Upper lobe of right lung (tissue), 1 donor: ENCODE results near the gene NFKBIL1. TPM values are rescaled to one million over a fixed set of nuclear protein-coding genes. Genes with fewer than 3 reads are reported as not detected.
"Not testable (repeated sequence)": the region's sequence is repeated elsewhere in the genome, so short reads cannot be mapped to it uniquely, and the experiment has no call there.

Experiments
- ATAC-seq: fragments of 200-7000 bp; cut with Tn5 transposase; one replicate; pipeline ENCODE4 v1.9.1; 2020; ENCODE audit warnings: mild to moderate bottlenecking, moderate library complexity
- DNase-seq: peaks from one replicate; pipeline ENCODE4 v3.0.0-alpha.2; 2020
- H3K27ac ChIP-seq: fragments of 200-600 bp; one replicate; pipeline ENCODE4 v1.8.0; 2022
- H3K27me3 ChIP-seq: fragments of 200-600 bp; one replicate; pipeline ENCODE4 v1.8.0; 2022; ENCODE audit warnings: mild to moderate bottlenecking
- H3K36me3 ChIP-seq: fragments of 200-600 bp; one replicate; pipeline ENCODE4 v1.8.0; 2022
- H3K4me1 ChIP-seq: fragments of 200-600 bp; one replicate; pipeline ENCODE4 v1.8.0; 2022
- H3K4me3 ChIP-seq: fragments of 200-600 bp; one replicate; pipeline ENCODE4 v1.8.0; 2022; ENCODE audit warnings: mild to moderate bottlenecking
- H3K9me3 ChIP-seq: fragments of 200-600 bp; one replicate; pipeline ENCODE4 v1.8.0; 2022
- CTCF ChIP-seq: fragments of 200-600 bp; IDR thresholded peaks from one replicate; pipeline ENCODE4 v1.8.0; 2022; ENCODE audit warnings: antibody characterized with exemption
- intact Hi-C: fragments of 100-400 bp; cut with DNase I; formaldehyde crosslinking; loops from one replicate; pipeline ENCODE4 v1.11.0; 2022
- total RNA-seq: library from RNA; stranded (reverse); fragmentation: NEBNext Ultra II Directional; extraction: Animal tissue kit (Norgen Biotek cat#: 25700); gene quantifications from one replicate; pipeline ENCODE4 v1.2.1, GENCODE V29; 2021
- donor health status: DM: no; HTN: yes; CAD: no; lungs with severe emphysema.

Gene NFKBIL1
- total RNA-seq, 1 donor from 2014 or later: 22.6 TPM

GRCh38 chr6:31551371-31551770 is 4.0 kb downstream of the NFKBIL1 start:
- TF ChIP-seq CTCF: peak; percentile 58
- H3K27ac ChIP-seq, H3K4me3 ChIP-seq, H3K27me3 ChIP-seq, H3K9me3 ChIP-seq, intact Hi-C loops: not testable (repeated sequence)
- Histone ChIP-seq H3K4me1 (peaks cover 16% of the 10 kb centered on the region), H3K36me3 (peaks cover 41% of the 10 kb centered on the region)
- peak; percentile 68 for DNase-seq
- ATAC-seq: peak; percentile 55

GRCh38 chr6:31556307-31556706 is 8.9 kb downstream of the NFKBIL1 start:
- H3K4me3 ChIP-seq: no peak overlapping the region
- ATAC-seq (no peak), DNase-seq (no peak)
- intact Hi-C loops: no loop called here
- peaks cover 44% of the 10 kb centered on the region for H3K4me1 ChIP-seq
- H3K36me3 ChIP-seq: peaks cover 42% of the 10 kb centered on the region
- no peak overlapping the region for H3K27ac ChIP-seq
- no peak for TF ChIP-seq CTCF
- no peaks in the 10 kb centered on the region for H3K27me3 ChIP-seq
- H3K9me3 ChIP-seq: no peaks in the 10 kb centered on the region

- Histone ChIP-seq H3K4me1 (peaks cover 51% of the 10 kb centered on the region), H3K9me3 (no peaks in the 10 kb centered on the region), H3K27ac (peak overlapping the region; percentile 73), H3K36me3 (peaks cover 42% of the 10 kb centered on the region), H3K27me3 (no peaks in the 10 kb centered on the region), H3K4me3 (no peak overlapping the region)
- intact Hi-C loops: no loop called here
- TF ChIP-seq CTCF: no peak
- DNase-seq: no peak
- no peak for ATAC-seq
Observed at GRCh38 chr6:31557443-31558317, 10.3 kb downstream of the NFKBIL1 start.

- H3K4me1 ChIP-seq: peaks cover 51% of the 10 kb centered on the region
- no peak for TF ChIP-seq CTCF
- H3K27ac ChIP-seq: peak overlapping the region; percentile 73
- DNase-seq (no peak), ATAC-seq (no peak)
- H3K4me3 ChIP-seq: no peak overlapping the region
- no peaks in the 10 kb centered on the region for H3K9me3 ChIP-seq
- intact Hi-C loops: no loop called here
- no peaks in the 10 kb centered on the region for H3K27me3 ChIP-seq
- H3K36me3 ChIP-seq: peaks cover 38% of the 10 kb centered on the region
Observed at GRCh38 chr6:31558318-31558625, 10.9 kb downstream of the NFKBIL1 start.

- ATAC-seq (peak; percentile 85), DNase-seq (peak; percentile 74)
- peaks cover 34% of the 10 kb centered on the region for H3K36me3 ChIP-seq
- H3K4me1 ChIP-seq: peaks cover 51% of the 10 kb centered on the region
- peak overlapping the region; percentile 73 for H3K27ac ChIP-seq
- no peak for TF ChIP-seq CTCF
- H3K27me3 ChIP-seq: no peaks in the 10 kb centered on the region
- intact Hi-C loops: no loop called here
- no peaks in the 10 kb centered on the region for H3K9me3 ChIP-seq
- H3K4me3 ChIP-seq: no peak overlapping the region
Observed at GRCh38 chr6:31558631-31559500, 11.5 kb downstream of the NFKBIL1 start.
